Omental fat pad (tissue), 4 donors: ENCODE data around the gene MEI1. TPM values are rescaled to one million over a fixed set of nuclear protein-coding genes. Genes with fewer than 3 reads are reported as not detected.

Experiments used
- ATAC-seq: fragments of 150-250 bp; one replicate; pipeline ENCODE4 v1.9.1; 2016; ENCODE audit warnings: mild to moderate bottlenecking, moderate library complexity; ENCODE audit not compliant: low FRiP score
- DNase-seq: peaks from one replicate; pipeline ENCODE4 v3.0.0-alpha.2; 2019; ENCODE audit warnings: low spot score
- CTCF ChIP-seq, 3 donors: fragments of 450-650 bp; IDR thresholded peaks; one replicate each; pipeline ENCODE4 v1.5.1; 2016 to 2017; ENCODE audit warnings: antibody characterized with exemption in 3 of 3, mild to moderate bottlenecking in 3 of 3, moderate library complexity in 2 of 3
- total RNA-seq, 4 donors: library from RNA; depleted of rRNA; stranded (reverse); fragments of >200 nt; gene quantifications; one replicate each; pipeline ENCODE4 v1.1.0, GENCODE V29; 2016

Gene MEI1
- total RNA-seq, 4 donors from 2014 or later: 2.3 to 16.9 (median 2.6) TPM

- TF ChIP-seq CTCF (IDR thresholded peaks at IDR 0.05): no peak
- ATAC-seq (no peak), DNase-seq (no peak)
Observed at GRCh38 chr22:41775338-41775737, 76.0 kb downstream of the MEI1 start.

GRCh38 chr22:41775976-41776375 lies 76.7 kb downstream of the MEI1 start:
- DNase-seq (no peak), ATAC-seq (peak; percentile 19)
- no peak for TF ChIP-seq CTCF (IDR thresholded peaks at IDR 0.05)

- DNase-seq: no peak
- TF ChIP-seq CTCF (IDR thresholded peaks at IDR 0.05): no peak
- ATAC-seq: no peak
Observed at GRCh38 chr22:41776381-41776780, 77.1 kb downstream of the MEI1 start.

- ATAC-seq: no peak
Observed at GRCh38 chr22:41777749-41778425, 78.6 kb downstream of the MEI1 start.

DNA sequence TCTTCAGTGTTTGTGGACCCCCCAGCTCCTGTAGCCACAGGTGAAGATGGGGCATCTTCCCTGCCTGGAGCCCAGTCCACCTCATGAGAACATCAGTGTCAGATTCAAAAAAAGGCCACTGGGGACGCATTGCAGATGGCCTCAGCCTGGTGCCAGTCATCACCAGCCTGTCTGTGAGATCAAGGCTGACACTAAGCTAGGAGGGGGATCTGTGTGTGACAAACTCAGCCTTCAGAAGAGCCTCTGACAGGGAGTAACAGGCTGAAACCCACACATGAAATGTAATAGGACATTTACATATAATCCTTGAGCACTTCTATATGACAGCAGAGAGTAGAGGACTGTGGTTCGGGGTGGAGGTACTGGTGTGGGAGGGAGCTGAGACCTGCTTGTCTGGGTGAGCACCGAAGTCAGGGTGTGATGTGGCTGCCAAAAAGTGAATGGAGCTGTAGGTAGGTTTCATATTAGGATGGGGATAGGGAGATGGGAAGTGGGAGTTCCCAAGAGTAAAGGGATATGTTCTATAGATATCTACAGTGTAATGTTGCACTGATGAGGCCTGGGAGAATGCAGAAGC lies 80.7 kb downstream of the MEI1 start:
- no peak for TF ChIP-seq CTCF (IDR thresholded peaks at IDR 0.05)
- DNase-seq (no peak), ATAC-seq (no peak)

More at GRCh38 chr22:41777749-41778425, 78.6 kb downstream of the MEI1 start:
- no peak for DNase-seq
- TF ChIP-seq CTCF (IDR thresholded peaks at IDR 0.05): no peak

- TF ChIP-seq CTCF (IDR thresholded peaks at IDR 0.05): no peak
- peak; percentile 44 for DNase-seq
- ATAC-seq: peak; percentile 24
Observed at GRCh38 chr22:41780746-41781505, 81.6 kb downstream of the MEI1 start.
